GM12892 (cell line): ENCODE results near the gene DDA1.

Experiments used
- POLR2A ChIP-seq: IDR thresholded peaks from 2 replicates; pipeline ENCODE4 v1.6.1; 2011; ENCODE audit warnings: low read depth, low read length, control low read depth
- POLR2AphosphoS5 ChIP-seq: IDR thresholded peaks from 2 replicates; pipeline ENCODE4 v1.6.1; 2011; ENCODE audit warnings: low read depth, low read length, control low read depth
- TAF1 ChIP-seq: IDR thresholded peaks from 2 replicates; pipeline ENCODE4 v1.6.1; 2011; ENCODE audit warnings: low read depth, mild to moderate bottlenecking, control low read depth, low read length, borderline replicate concordance

GRCh38 chr19:17302391-17303166 lies 6.8 kb upstream of the DDA1 start:
- no peak for TF ChIP-seq POLR2A
- no peak for TF ChIP-seq POLR2AphosphoS5
- TF ChIP-seq TAF1, result no peak
